GM19438 (cell line): ENCODE measurements around the gene MACC1.
"Not testable (repeated sequence)": the region's sequence is repeated elsewhere in the genome, so short reads cannot be mapped to it uniquely, and the experiment has no call there.

Experiments
- ATAC-seq: cut with Tn5 transposase; IDR thresholded peaks from one replicate; pipeline ENCODE4 v1.9.1; 2021; ENCODE audit warnings: low read depth; ENCODE audit not compliant: unreplicated experiment

Gene MACC1

GRCh38 chr7:20208651-20209307, 8.4 kb downstream of the MACC1 start:
- ATAC-seq, result no peak

- not testable (repeated sequence) for ATAC-seq
Observed at GRCh38 chr7:20207811-20208210, 9.4 kb downstream of the MACC1 start.

GRCh38 chr7:20206104-20206896, 10.9 kb downstream of the MACC1 start:
- no peak for ATAC-seq

GRCh38 chr7:20203316-20203715, 13.9 kb downstream of the MACC1 start:
- ATAC-seq, result no peak

- no peak for ATAC-seq
Observed at GRCh38 chr7:20201380-20201779, 15.8 kb downstream of the MACC1 start.

GRCh38 chr7:20200971-20201370, 16.2 kb downstream of the MACC1 start:
- ATAC-seq, result no peak

GRCh38 chr7:20200361-20200760, 16.8 kb downstream of the MACC1 start:
- ATAC-seq, result no peak

GRCh38 chr7:20199015-20199737, 18.0 kb downstream of the MACC1 start:
- ATAC-seq, result peak; percentile 80

- no peak for ATAC-seq
Observed at GRCh38 chr7:20198260-20198659, 18.9 kb downstream of the MACC1 start.

- no peak for ATAC-seq
Observed at GRCh38 chr7:20197837-20198236, 19.3 kb downstream of the MACC1 start.

GRCh38 chr7:20197125-20197748, 19.9 kb downstream of the MACC1 start:
- no peak for ATAC-seq

GRCh38 chr7:20194343-20194995, 22.7 kb downstream of the MACC1 start:
- ATAC-seq, result no peak

- ATAC-seq, result no peak
Observed at GRCh38 chr7:20193873-20194272, 23.3 kb downstream of the MACC1 start.

- ATAC-seq, result peak; percentile 69
Observed at GRCh38 chr7:20193242-20193777, 23.9 kb downstream of the MACC1 start.

- ATAC-seq, result no peak
Observed at GRCh38 chr7:20191391-20191869, 25.8 kb downstream of the MACC1 start.

- no peak for ATAC-seq
Observed at GRCh38 chr7:20190560-20191390, 26.4 kb downstream of the MACC1 start.

- no peak for ATAC-seq
Observed at GRCh38 chr7:20189852-20190251, 27.3 kb downstream of the MACC1 start.

- no peak for ATAC-seq
Observed at GRCh38 chr7:20188567-20188966, 28.6 kb downstream of the MACC1 start.

GRCh38 chr7:20187850-20188249, 29.3 kb downstream of the MACC1 start:
- not testable (repeated sequence) for ATAC-seq
